HG03520 (cell line): ENCODE measurements around the gene KRT85.

ENCODE experiments used
- ATAC-seq: cut with Tn5 transposase; IDR thresholded peaks from one replicate; pipeline ENCODE4 v1.9.1; 2021; ENCODE audit warnings: mild to moderate bottlenecking, moderate library complexity; ENCODE audit not compliant: unreplicated experiment

Gene KRT85

GRCh38 chr12:52395761-52396434 lies 28.6 kb upstream of the KRT85 start:
- no peak for ATAC-seq

DNA sequence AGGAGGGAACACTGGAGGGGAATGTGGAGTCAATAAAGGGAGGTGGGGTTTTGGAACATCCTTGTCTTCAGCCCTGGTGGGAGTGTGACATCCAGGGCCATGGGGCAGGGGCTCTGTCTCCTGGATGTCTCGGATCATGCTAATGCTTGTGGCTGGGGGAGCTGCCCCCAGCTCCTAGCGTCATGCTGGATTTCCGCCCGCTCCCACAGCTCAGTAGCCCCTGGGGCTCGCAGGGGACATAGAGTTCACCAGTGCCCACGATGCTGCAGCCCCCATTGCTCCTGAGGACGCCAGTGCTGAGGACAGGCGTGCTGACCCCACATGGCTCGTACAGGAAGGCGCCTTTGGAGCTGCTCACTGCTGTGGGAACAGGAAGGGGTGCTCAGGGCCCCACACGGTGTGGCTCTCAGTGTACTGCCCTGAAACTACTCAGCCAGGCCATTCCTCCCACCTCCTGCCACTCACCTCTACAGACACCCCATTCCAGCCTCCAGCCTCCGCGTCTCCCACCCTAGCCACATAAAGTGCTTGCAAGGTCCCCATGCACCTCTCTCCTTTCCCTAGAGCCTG lies 27.6 kb upstream of the KRT85 start:
- ATAC-seq, result no peak

DNA sequence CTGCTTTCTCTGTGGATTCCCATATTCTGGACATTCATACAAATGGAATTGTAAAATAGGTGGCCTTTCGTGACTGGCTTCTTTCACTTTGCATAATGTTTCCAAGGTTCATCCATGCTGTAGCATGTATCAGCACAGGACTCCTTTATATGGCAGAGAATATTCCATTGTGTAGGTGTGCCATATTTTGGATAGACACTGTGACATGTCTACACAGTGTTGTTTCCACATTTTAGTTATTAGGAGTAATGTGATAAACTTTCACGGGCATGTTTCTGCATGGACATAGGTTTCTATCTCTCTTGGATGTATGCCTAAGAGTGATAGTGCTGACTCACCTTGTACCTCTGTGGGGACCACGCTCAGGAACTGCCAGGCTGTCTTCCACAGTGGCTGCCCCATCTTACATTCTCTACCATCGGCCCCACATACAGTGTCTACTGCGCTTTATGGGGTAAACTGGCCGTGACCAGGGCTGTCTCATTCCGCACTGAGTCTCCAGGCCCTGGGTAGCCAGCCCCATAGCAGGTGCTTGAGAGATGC lies 25.3 kb upstream of the KRT85 start:
- ATAC-seq, result no peak

- ATAC-seq, result no peak
Measured at GRCh38 chr12:52391618-52392002, 24.3 kb upstream of the KRT85 start.

GRCh38 chr12:52390739-52391617 lies 23.7 kb upstream of the KRT85 start:
- ATAC-seq, result no peak

DNA sequence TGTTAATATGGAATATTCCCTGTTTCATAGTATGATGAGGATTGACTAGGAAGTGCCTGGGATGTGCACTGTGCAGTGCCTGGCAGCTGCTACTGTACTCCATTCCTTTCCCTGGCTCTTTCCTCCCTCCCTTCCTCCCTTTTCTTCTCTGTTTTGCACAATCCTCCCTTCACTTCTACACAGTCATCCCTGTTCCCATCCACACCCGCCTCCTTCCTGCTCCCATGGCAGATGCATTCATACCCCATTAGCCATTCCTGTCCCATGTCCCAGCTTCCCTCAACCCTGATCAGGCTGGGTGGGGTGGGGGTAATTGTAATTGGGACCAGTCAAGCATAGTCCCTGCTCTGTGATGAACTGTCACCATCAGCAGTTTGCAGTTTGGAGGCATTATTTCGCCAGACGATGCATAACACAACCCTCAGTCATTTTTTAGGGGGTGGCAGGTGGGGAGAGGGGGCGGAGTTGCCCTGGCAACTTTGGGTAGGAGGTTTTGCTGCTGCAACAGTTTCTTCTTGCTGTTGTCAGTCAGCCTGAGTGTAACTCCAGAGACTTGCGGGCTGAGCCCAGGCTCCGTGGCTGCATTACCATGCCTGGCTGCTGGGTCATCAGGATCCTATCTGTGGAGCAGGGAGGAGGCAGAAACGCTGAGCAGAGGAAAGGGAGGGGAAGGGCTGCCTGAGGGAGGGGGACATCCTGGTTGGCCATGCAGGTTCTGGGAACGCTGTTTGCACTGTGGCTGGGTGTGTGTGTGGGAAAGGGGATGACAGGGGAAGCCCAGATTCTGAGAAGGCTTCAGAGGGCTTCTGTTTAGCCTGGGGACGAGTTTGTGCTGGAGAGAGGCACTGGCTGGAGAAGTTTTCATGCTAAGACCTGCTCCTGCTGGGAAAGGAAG lies 22.3 kb upstream of the KRT85 start:
- ATAC-seq, result no peak

DNA sequence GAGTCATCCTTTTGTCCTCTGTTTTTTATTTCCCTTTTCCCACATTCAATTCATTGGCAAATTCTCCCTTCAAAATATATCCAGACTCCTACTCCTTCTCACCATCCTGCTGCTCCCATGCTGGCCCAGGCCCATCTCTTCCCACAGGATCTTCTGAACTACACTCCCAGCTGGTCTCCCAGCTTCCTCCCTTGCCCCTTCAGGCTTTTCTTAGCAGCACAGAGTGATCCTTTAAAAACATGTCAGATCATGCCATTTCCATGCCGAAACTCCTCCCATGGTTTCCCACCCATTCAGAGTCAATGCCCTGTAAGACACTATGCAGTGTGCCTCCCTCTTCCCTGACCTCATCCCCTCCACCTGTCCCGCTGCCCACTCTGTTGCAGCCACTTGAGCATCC lies 20.6 kb upstream of the KRT85 start:
- no peak for ATAC-seq

GRCh38 chr12:52385226-52385702 lies 18.0 kb upstream of the KRT85 start, which contains the start of gene KRT84:
TSS of gene KRT84 (minus strand) at chr12:52385652. CDS start at chr12:52385585, 67 bp downstream.
- ATAC-seq, result no peak

- no peak for ATAC-seq
Measured at GRCh38 chr12:52383331-52383730, 16.1 kb upstream of the KRT85 start.

- ATAC-seq, result no peak
Measured at GRCh38 chr12:52382854-52383253, 15.6 kb upstream of the KRT85 start.

DNA sequence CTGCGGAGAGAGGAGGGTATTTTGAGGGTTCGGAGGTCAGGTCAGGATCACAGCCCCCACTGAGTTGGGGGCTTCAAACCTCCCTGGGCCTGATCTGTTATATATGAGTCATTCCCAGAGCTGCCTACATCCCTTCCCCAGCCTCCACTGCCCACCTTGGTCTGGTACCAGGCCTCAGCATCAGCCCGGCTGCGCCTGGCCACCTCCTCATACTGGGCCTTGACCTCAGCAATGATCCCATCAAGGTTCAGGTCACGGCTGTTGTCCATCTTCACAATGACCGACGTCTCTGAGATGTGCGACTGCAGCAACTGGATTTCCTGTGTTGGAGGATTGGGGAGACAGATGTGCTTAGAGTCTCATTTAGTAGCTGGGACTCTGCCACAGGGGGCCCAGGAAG lies 13.9 kb upstream of the KRT85 start:
- no peak for ATAC-seq

GRCh38 chr12:52380271-52380694 lies 13.0 kb upstream of the KRT85 start:
- no peak for ATAC-seq

GRCh38 chr12:52379536-52379935 lies 12.3 kb upstream of the KRT85 start:
- no peak for ATAC-seq

- ATAC-seq, result no peak
Measured at GRCh38 chr12:52378091-52378490, 10.8 kb upstream of the KRT85 start.

DNA sequence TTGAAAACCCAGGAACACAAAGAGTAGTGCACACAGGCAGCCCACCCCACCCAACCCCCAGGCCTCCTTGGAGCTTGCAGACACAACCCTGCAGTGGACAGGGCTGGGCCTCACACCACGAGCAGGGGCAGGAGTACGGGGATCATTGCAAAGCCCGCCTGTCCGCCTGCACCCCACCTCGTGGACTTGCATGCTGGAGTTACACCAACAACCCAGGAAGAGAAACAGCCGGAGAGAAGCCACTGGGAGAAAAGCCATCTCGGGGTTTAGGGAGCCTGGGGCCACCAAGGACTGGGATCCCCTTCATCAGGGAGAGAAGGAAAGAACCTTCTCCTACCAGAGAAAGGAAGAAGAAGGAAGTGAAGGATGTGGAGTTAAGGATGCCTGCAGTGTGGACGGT lies 10.0 kb upstream of the KRT85 start:
- no peak for ATAC-seq

DNA sequence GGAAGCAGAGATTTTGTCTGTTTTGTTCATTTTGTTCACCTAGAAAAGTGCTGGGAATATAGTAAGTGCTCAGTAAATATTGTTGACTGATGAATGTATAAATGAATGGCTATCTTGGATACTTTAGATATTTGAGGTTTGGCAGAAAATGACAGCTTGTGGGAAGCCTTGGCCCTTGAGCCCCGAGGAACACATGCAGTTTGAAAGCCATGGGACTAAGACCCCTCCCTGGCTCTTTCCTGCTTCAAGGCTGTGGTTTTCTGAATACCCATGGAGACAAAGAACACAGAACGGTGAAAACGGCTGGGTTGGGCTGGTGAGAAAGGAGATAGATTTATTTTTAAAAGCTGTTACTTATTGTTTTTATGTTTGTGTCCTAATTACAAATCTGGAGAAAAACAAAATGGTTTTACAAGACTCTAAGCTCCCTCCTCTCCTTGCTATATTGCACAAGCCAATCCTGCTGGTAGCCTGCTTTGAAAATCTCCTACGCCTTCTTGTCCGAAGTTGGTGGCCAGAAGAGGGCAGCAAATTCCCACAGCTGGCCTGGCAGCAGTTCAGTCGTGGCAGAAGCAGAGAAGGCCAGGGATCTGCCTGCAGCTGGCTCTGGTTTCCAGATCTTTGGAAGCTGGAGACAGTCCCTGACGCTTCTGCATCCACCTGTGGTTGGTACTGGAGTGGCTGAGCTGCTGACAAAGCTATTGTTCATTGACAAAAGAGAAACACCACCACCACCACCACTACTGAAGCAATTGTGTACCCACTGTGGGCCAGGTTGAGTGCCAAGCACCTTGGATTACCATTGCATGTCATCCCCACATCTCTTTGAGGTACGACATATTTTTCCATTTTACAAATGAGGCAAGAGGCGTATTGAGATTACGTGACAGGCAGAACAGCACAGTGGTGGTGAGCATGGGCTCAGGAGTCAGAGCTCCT lies 5.2 kb upstream of the KRT85 start:
- no peak for ATAC-seq

DNA sequence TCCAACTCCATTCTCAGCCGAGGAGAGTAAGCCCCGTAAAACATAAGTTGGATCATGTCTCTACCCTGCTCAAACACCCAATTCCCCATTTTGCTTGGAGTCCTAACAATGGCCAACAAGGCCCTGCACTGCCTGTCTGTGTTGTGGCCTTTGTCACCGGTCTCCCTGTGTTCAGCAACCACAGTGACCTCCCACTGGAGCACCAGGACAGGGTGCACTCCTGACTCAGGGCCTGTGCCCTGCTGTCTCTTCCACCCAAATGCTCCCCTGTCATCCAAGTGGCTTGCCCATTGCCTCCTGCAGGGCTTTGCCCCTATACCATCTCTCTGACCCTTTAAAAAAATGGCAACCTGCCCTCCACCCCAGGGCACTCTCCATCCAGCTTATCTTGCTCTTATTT lies 4.4 kb upstream of the KRT85 start:
- no peak for ATAC-seq

GRCh38 chr12:52370926-52371608 lies 3.8 kb upstream of the KRT85 start:
- ATAC-seq, result no peak

DNA sequence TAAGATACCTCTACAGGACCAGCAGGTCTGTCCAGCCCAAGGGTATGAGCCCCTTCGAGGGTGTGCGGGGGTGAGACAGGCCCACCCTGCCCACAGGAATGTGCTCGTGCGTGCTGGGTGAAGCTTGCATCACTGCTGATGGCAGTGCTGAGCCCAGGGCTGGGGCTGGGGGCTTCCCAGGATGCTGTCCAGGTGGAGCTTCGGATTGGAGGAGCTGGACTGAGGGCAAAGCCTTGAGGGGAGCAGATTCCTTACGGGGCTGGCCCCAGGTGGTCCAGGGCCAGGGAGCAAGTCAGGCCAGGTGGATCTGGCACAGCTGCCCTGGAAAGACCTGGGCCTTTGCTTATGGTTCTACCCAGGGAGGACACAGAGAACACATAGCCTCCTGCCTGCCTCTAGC lies 2.5 kb upstream of the KRT85 start:
- ATAC-seq, result no peak
